Stomach (tissue), 9 donors: ENCODE measurements around the gene KLHDC7B. TPM values are rescaled to one million over a fixed set of nuclear protein-coding genes. Genes with fewer than 3 reads are reported as not detected.

ENCODE experiments used
- DNase-seq, 2 donors: peaks; one replicate each; pipeline versions ENCODE4 v3.0.0 to v3.0.0-alpha.2; 2013 to 2019
- H3K27ac ChIP-seq, 5 donors: fragments of 200-600 bp in 4 of 5; sonication (generic) in 4 of 5; one replicate each; pipeline ENCODE4 v1.5.1; 2013 to 2019; ENCODE audit warnings: mild to moderate bottlenecking in 1 of 5, moderate library complexity in 1 of 5
- H3K27me3 ChIP-seq, 3 donors: fragments of 200-600 bp; sonication (generic); one replicate each; pipeline ENCODE4 v1.5.1; 2017 to 2019; ENCODE audit warnings: mixed run types in 1 of 3
- H3K36me3 ChIP-seq, 4 donors: fragments of 200-600 bp; sonication (generic); 1 replicate in 3 of 4; 2 replicates in 1 of 4; pipeline ENCODE4 v1.5.1; 2016 to 2019
- H3K4me1 ChIP-seq, 4 donors: fragments of 200-600 bp; sonication (generic); one replicate each; pipeline ENCODE4 v1.5.1; 2016 to 2019
- H3K4me3 ChIP-seq, 4 donors: fragments of 200-600 bp; sonication (generic) in 3 of 4; one replicate each; pipeline ENCODE4 v1.5.1; 2016 to 2019; ENCODE audit warnings: mild to moderate bottlenecking in 1 of 4
- H3K9me3 ChIP-seq, 4 donors: fragments of 200-600 bp; sonication (generic); one replicate each; pipeline ENCODE4 v1.5.1; 2016 to 2019
- CTCF ChIP-seq, 7 experiments: fragments of 450-650 bp in 4 of 7; fragments of 200-600 bp in 3 of 7; sonication (generic) in 3 of 7; IDR thresholded peaks; one replicate each; pipeline ENCODE4 v1.5.1; 2016 to 2019; ENCODE audit warnings: antibody characterized with exemption in 7 of 7, control low read depth in 2 of 7, mild to moderate bottlenecking in 1 of 7
- EP300 ChIP-seq: sonication (generic); formaldehyde crosslinking; IDR thresholded peaks from one replicate; pipeline ENCODE4 v1.6.1; 2017; ENCODE audit warnings: antibody characterized with exemption
- POLR2A ChIP-seq, 4 donors: fragments of 450-650 bp; IDR thresholded peaks; one replicate each; pipeline ENCODE4 v1.6.1; 2016; ENCODE audit warnings: antibody characterized with exemption in 4 of 4, control low read depth in 2 of 4, mild to moderate bottlenecking in 1 of 4, moderate library complexity in 1 of 4
- POLR2AphosphoS5 ChIP-seq, 3 donors: sonication (generic); formaldehyde crosslinking; IDR thresholded peaks; one replicate each; pipeline ENCODE4 v1.6.1; 2016; ENCODE audit warnings: antibody characterized with exemption in 3 of 3
- WGBS, 5 donors: extraction: QIAGEN DNeasy Blood & Tissue Kit in 3 of 5; methylation state at CpG; one replicate each; pipeline versions ENCODE4 v1.1.5 to v1.1.7; 2013 to 2018; 5-methylcytosine and 5-hydroxymethylcytosine counted together
- intact Hi-C: fragments of 100-400 bp; cut with DNase I; formaldehyde crosslinking; loops from one replicate; pipeline ENCODE4 v1.15.1; 2023; ENCODE audit warnings: low total_unique reads
- polyA plus RNA-seq, 3 donors: library from polyadenylated mRNA; stranded (reverse); fragments of 200-250 nt; gene quantifications; one replicate each; pipeline ENCODE4 v1.2.3, GENCODE V29; 2013
- total RNA-seq, 5 donors: library from RNA; depleted of rRNA; stranded (reverse); fragments of >200 nt; gene quantifications; one replicate each; pipeline versions ENCODE4 v1.1.0 to v1.2.3, GENCODE V29; 2014 to 2016
- donor health status: healthy with polysubstance abuse.
- donor health status: Bipolar disorder and iron deficiency.
- donor health status: healthy.

The KLHDC7B gene
- total and polyA plus RNA-seq, 8 donors = 0.25 to 0.46 TPM; not detected in 6

GRCh38 chr22:50573491-50574382 lies 28.0 kb downstream of the KLHDC7B start:
- Histone ChIP-seq H3K36me3 (peaks cover 3 to 54% (median 29%) of the 10 kb centered on the region in 4 donors), H3K9me3 (no peaks in the 10 kb centered on the region), H3K4me3 (no peak overlapping the region), H3K27me3 (peaks cover 0 to 15% (median 5%) of the 10 kb centered on the region in 3 donors), H3K4me1 (peaks cover 14 to 40% (median 26%) of the 10 kb centered on the region in 4 donors), H3K27ac (no peak overlapping the region)
- intact Hi-C loops = no loop called here
- no peak for DNase-seq
- TF ChIP-seq POLR2A (IDR thresholded peaks at IDR 0.05) = no peak
- no peak for TF ChIP-seq CTCF (IDR thresholded peaks at IDR 0.05)
- TF ChIP-seq EP300 = no peak
- no peak for TF ChIP-seq POLR2AphosphoS5 (IDR thresholded peaks at IDR 0.05)
- WGBS, 5 donors = 86 to 92% (median 91%) methylated on average over 22 to 26 of the region's 26 CpGs

DNA sequence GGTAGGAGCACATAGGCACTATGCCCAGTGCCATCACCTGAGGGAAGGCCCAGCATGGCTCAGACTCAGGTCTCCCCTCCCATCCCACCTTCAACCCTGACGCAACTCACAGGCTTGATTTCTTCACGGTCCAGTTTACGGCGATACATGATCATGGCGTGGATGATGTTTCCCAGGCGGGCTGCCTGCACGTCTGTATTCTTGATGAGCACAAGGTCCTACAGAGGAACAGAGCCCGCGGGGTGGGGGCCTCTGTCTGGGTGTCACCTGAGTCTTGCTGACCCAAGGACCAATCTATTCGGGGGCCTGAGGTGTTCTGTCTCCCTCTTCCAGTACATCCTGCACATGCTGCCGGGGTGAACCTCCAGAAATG lies 28.7 kb downstream of the KLHDC7B start:
- 91 to 96% (median 96%) methylated on average over 11 of the region's 11 CpGs for WGBS, 5 donors
- Histone ChIP-seq H3K4me3 (no peak overlapping the region), H3K36me3 (peaks cover 3 to 56% (median 36%) of the 10 kb centered on the region in 4 donors), H3K9me3 (no peaks in the 10 kb centered on the region), H3K4me1 (peaks cover 16 to 39% (median 27%) of the 10 kb centered on the region in 4 donors), H3K27ac (no peak overlapping the region), H3K27me3 (peaks cover 0 to 15% (median 5%) of the 10 kb centered on the region in 3 donors)
- intact Hi-C loops = no loop called here
- TF ChIP-seq CTCF (IDR thresholded peaks at IDR 0.05) (no peak), POLR2AphosphoS5 (IDR thresholded peaks at IDR 0.05) (no peak), POLR2A (IDR thresholded peaks at IDR 0.05) (no peak), EP300 (no peak)
- no peak for DNase-seq

DNA sequence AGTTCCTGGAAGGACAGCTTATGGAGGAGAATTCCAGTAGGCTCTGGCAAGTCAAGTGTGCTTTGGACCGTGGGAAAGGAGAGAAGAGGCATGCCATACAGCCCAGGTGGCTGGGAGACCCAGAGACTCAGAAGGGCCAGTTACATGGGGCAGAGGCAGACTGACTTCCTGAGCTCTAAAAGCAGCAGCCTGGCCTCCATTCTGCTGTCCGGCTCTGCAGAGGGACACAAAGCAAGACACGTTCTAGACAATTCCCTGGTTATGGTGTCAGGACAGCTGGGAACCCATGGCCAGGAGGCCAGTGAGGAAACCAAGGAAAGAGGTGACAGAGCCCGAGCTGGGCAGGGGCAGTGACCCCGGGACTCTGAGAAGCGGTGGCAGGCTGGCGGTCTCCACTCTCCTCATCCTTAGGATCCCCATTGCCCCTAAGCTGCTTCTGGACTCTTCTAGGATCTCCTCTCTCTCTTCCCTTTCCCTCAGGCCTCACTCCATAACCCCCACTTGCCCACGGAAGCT lies 29.8 kb downstream of the KLHDC7B start:
- no peaks in the 10 kb centered on the region for H3K9me3 ChIP-seq
- no peak for TF ChIP-seq EP300
- no peak for TF ChIP-seq CTCF (IDR thresholded peaks at IDR 0.05)
- TF ChIP-seq POLR2A (IDR thresholded peaks at IDR 0.05) = no peak
- no peak for TF ChIP-seq POLR2AphosphoS5 (IDR thresholded peaks at IDR 0.05)
- H3K27ac ChIP-seq = no peak overlapping the region
- peaks cover 3 to 61% (median 43%) of the 10 kb centered on the region in 4 donors for H3K36me3 ChIP-seq
- DNase-seq = no peak
- peaks cover 15 to 27% (median 21%) of the 10 kb centered on the region in 4 donors for H3K4me1 ChIP-seq
- H3K4me3 ChIP-seq = no peak overlapping the region
- WGBS, 5 donors = 81 to 91% (median 90%) methylated on average over 8 of the region's 8 CpGs
- intact Hi-C loops = no loop called here
- H3K27me3 ChIP-seq = peaks cover 0 to 15% (median 5%) of the 10 kb centered on the region in 3 donors

GRCh38 chr22:50576070-50576469 lies 30.4 kb downstream of the KLHDC7B start:
- Histone ChIP-seq H3K36me3 (peaks cover 0 to 59% (median 38%) of the 10 kb centered on the region in 4 donors), H3K4me3 (no peak overlapping the region), H3K27ac (no peak overlapping the region), H3K4me1 (peaks cover 14 to 26% (median 25%) of the 10 kb centered on the region in 4 donors), H3K9me3 (no peaks in the 10 kb centered on the region), H3K27me3 (peaks cover 0 to 15% (median 5%) of the 10 kb centered on the region in 3 donors)
- WGBS, 5 donors = 50 to 63% (median 56%) methylated on average over 4 to 5 of the region's 5 CpGs
- DNase-seq = peak in 1 of 2 donors; percentile 73
- intact Hi-C loops = no loop called here
- TF ChIP-seq CTCF (IDR thresholded peaks at IDR 0.05) = peak in 1 of 7 experiments; percentile 25
- TF ChIP-seq EP300 = no peak
